AG04450 (cell line): ENCODE measurements around the gene ZNF286A. TPM values are rescaled to one million over a fixed set of nuclear protein-coding genes. Genes with fewer than 3 reads are reported as not detected.
"Not testable (repeated sequence)": the region's sequence is repeated elsewhere in the genome, so short reads cannot be mapped to it uniquely, and the experiment has no call there.

Experiments used
- CTCF ChIA-PET: fragments of 300-600, 350-600 bp; formaldehyde crosslinking; extraction: SDS; loops from one replicate; lab custom pipeline; 2022; ENCODE audit warnings: antibody characterized with exemption, inconsistent platforms; lab: Charles Lee
- POLR2A ChIA-PET: fragments of 350-600 bp; formaldehyde crosslinking; extraction: SDS; loops from one replicate; lab custom pipeline; 2021; ENCODE audit warnings: antibody characterized with exemption, inconsistent platforms; lab: Yijun Ruan, JAX
- DNase-seq: peaks from one replicate; pipeline ENCODE4 v3.0.0-alpha.2; 2011; ENCODE audit warnings: low read depth, low spot score
- H3K27ac ChIP-seq: one replicate; pipeline ENCODE4 v1.5.1; 2012; ENCODE audit warnings: low read depth, low read length, control low read depth
- H3K27me3 ChIP-seq: one replicate; pipeline ENCODE4 v1.6.0; 2012; ENCODE audit warnings: low read length; ENCODE audit not compliant: control insufficient read depth, insufficient read depth
- H3K4me3 ChIP-seq: 2 replicates; pipeline ENCODE4 v1.5.1; 2011; ENCODE audit warnings: mild to moderate bottlenecking, low read depth, low read length, control low read depth
- H3K9me3 ChIP-seq: 2 replicates; pipeline ENCODE4 v1.5.1; 2012; ENCODE audit warnings: low read length; ENCODE audit not compliant: control insufficient read depth, insufficient read depth
- CTCF ChIP-seq: IDR thresholded peaks from 2 replicates; pipeline ENCODE4 v1.5.1; 2011; ENCODE audit warnings: low read depth, low read length, control low read depth, inconsistent platforms
- polyA minus RNA-seq: library from RNA; depleted of rRNA, polyadenylated mRNA; stranded (reverse); fragments of >200 nt; gene quantifications from 2 replicates; pipeline ENCODE4 v1.2.3, GENCODE V29; 2011; rRNA and poly(A)+ RNA removed
- polyA plus RNA-seq: library from polyadenylated mRNA; depleted of rRNA; stranded (reverse); fragments of >200 nt; gene quantifications from 2 replicates; pipeline ENCODE4 v1.2.3, GENCODE V29; 2011; rRNA removed

ZNF286A gene
- polyA plus RNA-seq (25.3 and 30.9 TPM in 2 replicates), polyA minus RNA-seq (32.4 and 39.4 TPM in 2 replicates)

GRCh38 chr17:15699413-15699924, at the start of gene ZNF286A:
ZNF286A (plus strand) TSS chr17:15699752; CDS start chr17:15700330, 578 bp downstream.
- peak within 1 kb of the TSS; percentile 21 for H3K27ac ChIP-seq
- H3K4me3 ChIP-seq, result peak within 1 kb of the TSS; percentile 59
- POLR2A ChIA-PET, result interaction anchor here (0.6 kb wide), 1 partner anchor 48 kb away, joined by 5 read pairs; no protein-coding TSS in a partner anchor
- H3K9me3 ChIP-seq, H3K27me3 ChIP-seq, CTCF ChIA-PET: not testable (repeated sequence)
- peak; percentile 98 for DNase-seq

- TF ChIP-seq CTCF, result no peak
- ChIA-PET POLR2A (interaction anchor here (0.5 kb wide), 1 partner anchor 1545 kb away, joined by 4 read pairs; no protein-coding TSS in a partner anchor), CTCF (no interaction called here)
- DNase-seq, result no peak
- Histone ChIP-seq H3K4me3 (peak overlapping the region; percentile 76), H3K9me3 (no peaks in the 10 kb centered on the region), H3K27me3 (no peaks in the 10 kb centered on the region), H3K27ac (no peak overlapping the region)
These were observed 49.6 kb upstream of the ZNF286A start for GRCh38 chr17:15649861-15650421.

- DNase-seq, result no peak
- Histone ChIP-seq H3K27ac (peak overlapping the region; percentile 84), H3K27me3 (no peaks in the 10 kb centered on the region), H3K9me3 (no peaks in the 10 kb centered on the region), H3K4me3 (peak overlapping the region; percentile 76)
- CTCF ChIA-PET, result no interaction called here
- no peak for TF ChIP-seq CTCF
- POLR2A ChIA-PET, result interaction anchor here (0.5 to 1.0 kb wide), 3 partner anchors 11 to 348 kb away, joined by 3 to 6 read pairs (median 4); partner anchors contain the start of genes TTC19 and ZSWIM7
These were observed 48.6 kb upstream of the ZNF286A start for GRCh38 chr17:15650741-15651582.

- no peaks in the 10 kb centered on the region for H3K9me3 ChIP-seq
- ChIA-PET CTCF (no interaction called here), POLR2A (interaction anchor here (0.5 to 1.0 kb wide), 4 partner anchors 10 to 347 kb away, joined by 3 to 6 read pairs (median 4); partner anchors contain the start of genes TTC19 and ZSWIM7)
- H3K27ac ChIP-seq, result peak overlapping the region; percentile 84
- no peaks in the 10 kb centered on the region for H3K27me3 ChIP-seq
- TF ChIP-seq CTCF, result no peak
- H3K4me3 ChIP-seq, result peak overlapping the region; percentile 76
- DNase-seq, result peak; percentile 95
These were observed 47.9 kb upstream of the ZNF286A start for GRCh38 chr17:15651583-15652110.

- Histone ChIP-seq H3K9me3 (no peaks in the 10 kb centered on the region), H3K4me3 (no peak overlapping the region), H3K27ac (no peak overlapping the region), H3K27me3 (no peaks in the 10 kb centered on the region)
- no peak for TF ChIP-seq CTCF
- DNase-seq, result no peak
- POLR2A ChIA-PET, result no interaction called here
- CTCF ChIA-PET, result no interaction called here
These were observed 46.6 kb upstream of the ZNF286A start for GRCh38 chr17:15652960-15653359.

- POLR2A ChIA-PET, H3K4me3 ChIP-seq, H3K27me3 ChIP-seq, H3K9me3 ChIP-seq, DNase-seq: not testable (repeated sequence)
- CTCF ChIA-PET, result interaction anchor here (1.0 kb wide), 1 partner anchor 345 kb away, joined by 3 read pairs; no protein-coding TSS in a partner anchor
- peak overlapping the region; percentile 11 for H3K27ac ChIP-seq
These were observed 45.2 kb upstream of the ZNF286A start for GRCh38 chr17:15654401-15654800.
